ENCODE results near the gene ARL5C. TPM values are rescaled to one million over a fixed set of nuclear protein-coding genes. Genes with fewer than 3 reads are reported as not detected.

ARL5C gene
- total RNA-seq, 1 experiment from 2014 or later: not detected

GRCh38 chr17:39196808-39197291 lies 30.9 kb upstream of the ARL5C start:
- Histone ChIP-seq H2AFZ (peak overlapping the region; percentile 91), H3K27me3 (ENCODE audit: insufficient read depth, low read depth) (no peaks in the 10 kb centered on the region), H3F3A (ENCODE audit: insufficient read depth, low read depth) (peaks cover 39% of the 10 kb centered on the region), H4K20me1 (ENCODE audit: insufficient read depth) (peaks cover 8% of the 10 kb centered on the region), H3K4me3 (peak overlapping the region; percentile 92), H3K79me2 (ENCODE audit: low read depth) (peaks cover 33% of the 10 kb centered on the region), H3K4me1 (replicated peaks; ENCODE audit: insufficient read depth) (peaks cover 26% of the 10 kb centered on the region), H3K36me3 (ENCODE audit: low read depth) (peaks cover 13% of the 10 kb centered on the region), H3K9me2 (ENCODE audit: insufficient read depth) (no peaks in the 10 kb centered on the region), H3K9me3 (ENCODE audit: insufficient read depth, low read depth) (no peaks in the 10 kb centered on the region), H3K27ac (no peak overlapping the region), H3K4me2 (peak overlapping the region; percentile 90)
- POLR2A ChIA-PET (ENCODE audit: unreplicated experiment): no interaction called here
- TF ChIP-seq, protein P1, sequence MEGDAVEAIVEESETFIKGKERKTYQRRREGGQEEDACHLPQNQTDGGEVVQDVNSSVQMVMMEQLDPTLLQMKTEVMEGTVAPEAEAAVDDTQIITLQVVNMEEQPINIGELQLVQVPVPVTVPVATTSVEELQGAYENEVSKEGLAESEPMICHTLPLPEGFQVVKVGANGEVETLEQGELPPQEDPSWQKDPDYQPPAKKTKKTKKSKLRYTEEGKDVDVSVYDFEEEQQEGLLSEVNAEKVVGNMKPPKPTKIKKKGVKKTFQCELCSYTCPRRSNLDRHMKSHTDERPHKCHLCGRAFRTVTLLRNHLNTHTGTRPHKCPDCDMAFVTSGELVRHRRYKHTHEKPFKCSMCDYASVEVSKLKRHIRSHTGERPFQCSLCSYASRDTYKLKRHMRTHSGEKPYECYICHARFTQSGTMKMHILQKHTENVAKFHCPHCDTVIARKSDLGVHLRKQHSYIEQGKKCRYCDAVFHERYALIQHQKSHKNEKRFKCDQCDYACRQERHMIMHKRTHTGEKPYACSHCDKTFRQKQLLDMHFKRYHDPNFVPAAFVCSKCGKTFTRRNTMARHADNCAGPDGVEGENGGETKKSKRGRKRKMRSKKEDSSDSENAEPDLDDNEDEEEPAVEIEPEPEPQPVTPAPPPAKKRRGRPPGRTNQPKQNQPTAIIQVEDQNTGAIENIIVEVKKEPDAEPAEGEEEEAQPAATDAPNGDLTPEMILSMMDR (conservative IDR thresholded peaks at IDR 0.05): no peak
- no peak for TF ChIP-seq EZH2 (IDR thresholded peaks at IDR 0.05; ENCODE audit: low read depth)
- peak in 1 of 2 experiments; percentile 64 for DNase-seq
- intact Hi-C loops (cut with micrococcal nuclease; ENCODE audit: unreplicated experiment): no loop called here
- no TSS peak for BruUV-seq (replicated peaks)
- CTCF ChIA-PET: interaction anchor here (0.6 to 2.0 kb wide), 3 partner anchors 36 to 152 kb away, joined by 4 to 6 read pairs (median 4); no protein-coding TSS in a partner anchor

- BruUV-seq (replicated peaks): TSS peak; percentile 22
- 0 out of 2 replicates have a peak, but pooled peaks cover 2% of the 10 kb centered on the region for H4K20me1 ChIP-seq (ENCODE audit: insufficient read depth)
Observed at GRCh38 chr17:39196241-39196807, 30.4 kb upstream of the ARL5C start.

DNA sequence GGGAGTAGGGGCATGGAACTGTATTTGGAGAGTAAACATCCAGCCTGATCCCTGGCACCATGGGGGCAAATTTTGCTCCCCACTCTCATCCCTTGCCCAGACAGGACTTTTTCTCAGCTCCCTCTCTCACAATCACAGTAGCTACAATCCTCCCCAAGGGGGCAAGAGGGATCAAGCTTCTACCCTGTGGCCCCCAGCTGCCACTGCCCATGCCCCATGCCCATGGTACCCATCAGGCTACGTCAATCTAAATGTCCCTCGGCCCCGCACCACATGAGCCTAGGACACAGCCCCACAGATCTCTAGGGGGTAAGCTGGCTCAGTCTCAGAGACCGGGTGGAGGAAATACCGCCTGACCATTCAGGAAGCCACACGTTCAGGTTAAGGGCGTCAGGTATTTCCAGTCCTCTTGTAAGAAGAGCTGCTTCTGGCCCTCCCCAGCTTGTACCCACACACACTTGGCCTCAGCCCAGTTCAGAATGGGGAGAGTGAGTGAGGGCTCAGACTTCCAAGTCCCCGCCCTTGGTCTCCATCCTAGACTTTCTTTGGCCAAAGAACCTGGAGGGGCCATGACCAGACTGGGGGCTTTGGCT lies 29.7 kb upstream of the ARL5C start:
- Histone ChIP-seq H3K9me2 (ENCODE audit: insufficient read depth) (no peaks in the 10 kb centered on the region), H3K4me2 (peak overlapping the region; percentile 90), H3K27me3 (ENCODE audit: insufficient read depth, low read depth) (no peaks in the 10 kb centered on the region), H3K36me3 (ENCODE audit: low read depth) (peaks cover 1% of the 10 kb centered on the region), H2AFZ (no peak overlapping the region), H3K79me2 (ENCODE audit: low read depth) (peaks cover 21% of the 10 kb centered on the region), H3K4me3 (no peak overlapping the region), H4K20me1 (ENCODE audit: insufficient read depth) (no peaks in the 10 kb centered on the region), H3K27ac (no peak overlapping the region), H3K4me1 (replicated peaks; ENCODE audit: insufficient read depth) (peaks cover 17% of the 10 kb centered on the region), H3F3A (ENCODE audit: insufficient read depth, low read depth) (peaks cover 27% of the 10 kb centered on the region), H3K9me3 (ENCODE audit: insufficient read depth, low read depth) (no peaks in the 10 kb centered on the region)
- ChIA-PET POLR2A (ENCODE audit: unreplicated experiment) (interaction anchor here (0.6 to 0.7 kb wide), 2 partner anchors 212 to 1463 kb away, joined by 3 to 5 read pairs; no protein-coding TSS in a partner anchor), CTCF (interaction anchor here (2.0 kb wide), 1 partner anchor 42 kb away, joined by 4 read pairs; no protein-coding TSS in a partner anchor)
- peak in 1 of 2 experiments; percentile 54 for DNase-seq
- BruUV-seq (replicated peaks): no TSS peak
- TF ChIP-seq, protein P1 (conservative IDR thresholded peaks at IDR 0.05): no peak
- TF ChIP-seq EZH2 (IDR thresholded peaks at IDR 0.05; ENCODE audit: low read depth): no peak
- intact Hi-C loops (cut with micrococcal nuclease; ENCODE audit: unreplicated experiment): no loop called here

More at GRCh38 chr17:39196241-39196807, 30.4 kb upstream of the ARL5C start:
- peaks cover 8% of the 10 kb centered on the region for H3K36me3 ChIP-seq (ENCODE audit: low read depth)
- H3K27me3 ChIP-seq (ENCODE audit: insufficient read depth, low read depth): no peaks in the 10 kb centered on the region
- intact Hi-C loops (cut with micrococcal nuclease; ENCODE audit: unreplicated experiment): no loop called here
- CTCF ChIA-PET: interaction anchor here (2.0 kb wide), 1 partner anchor 43 kb away, joined by 4 read pairs; no protein-coding TSS in a partner anchor
- POLR2A ChIA-PET (ENCODE audit: unreplicated experiment): interaction anchor here (0.6 kb wide), 1 partner anchor 1463 kb away, joined by 3 read pairs; no protein-coding TSS in a partner anchor
- no peak overlapping the region for H2AFZ ChIP-seq
- H3K4me2 ChIP-seq: peak overlapping the region; percentile 90
- peak overlapping the region; percentile 92; the same call in 1 of the 2 replicates for H3K4me3 ChIP-seq
- H3F3A ChIP-seq (ENCODE audit: insufficient read depth, low read depth): peaks cover 34% of the 10 kb centered on the region
- no peaks in the 10 kb centered on the region for H3K9me3 ChIP-seq (ENCODE audit: insufficient read depth, low read depth)
- H3K79me2 ChIP-seq (ENCODE audit: low read depth): peaks cover 28% of the 10 kb centered on the region
- no peaks in the 10 kb centered on the region for H3K9me2 ChIP-seq (ENCODE audit: insufficient read depth)
- H3K27ac ChIP-seq: no peak overlapping the region
- no peak for DNase-seq
- H3K4me1 ChIP-seq (replicated peaks; ENCODE audit: insufficient read depth): peaks cover 21% of the 10 kb centered on the region
- no peak for TF ChIP-seq EZH2 (IDR thresholded peaks at IDR 0.05; ENCODE audit: low read depth)
- TF ChIP-seq, protein P1 (conservative IDR thresholded peaks at IDR 0.05): no peak

All from PC-9 (cell line).